Right lobe of liver (tissue), 6 donors: ENCODE data around the gene SCN9A. TPM values are rescaled to one million over a fixed set of nuclear protein-coding genes. Genes with fewer than 3 reads are reported as not detected.

ENCODE experiments used
- ATAC-seq, 4 donors: fragments of 200-7000 bp; cut with Tn5 transposase; one replicate each; pipeline ENCODE4 v1.9.1; 2020; ENCODE audit warnings: mild to moderate bottlenecking in 4 of 4, moderate library complexity in 4 of 4
- DNase-seq, 3 donors: peaks; one replicate each; pipeline ENCODE4 v3.0.0-alpha.2; 2020
- H3K27ac ChIP-seq, 3 donors: fragments of 200-600 bp; one replicate each; pipeline ENCODE4 v1.8.0; 2022
- H3K27me3 ChIP-seq, 2 donors: fragments of 200-600 bp; one replicate each; pipeline ENCODE4 v1.8.0; 2022
- H3K36me3 ChIP-seq, 4 donors: fragments of 200-600 bp; sonication (generic) in 1 of 4; one replicate each; pipeline versions ENCODE4 v1.5.1 to v1.8.0; 2017 to 2022; ENCODE audit warnings: control low read depth in 1 of 4
- H3K4me1 ChIP-seq, 4 donors: fragments of 200-600 bp; sonication (generic) in 1 of 4; one replicate each; pipeline versions ENCODE4 v1.5.1 to v1.8.0; 2017 to 2022; ENCODE audit warnings: control low read depth in 1 of 4
- H3K4me3 ChIP-seq, 3 donors: fragments of 200-600 bp; one replicate each; pipeline ENCODE4 v1.8.0; 2022
- H3K9me3 ChIP-seq, 4 donors: fragments of 200-600 bp; sonication (generic) in 1 of 4; one replicate each; pipeline versions ENCODE4 v1.5.1 to v1.8.0; 2017 to 2022; ENCODE audit warnings: control low read depth in 1 of 4
- CTCF ChIP-seq, 4 donors: fragments of 200-600 bp in 3 of 4; fragments of 450-650 bp in 1 of 4; IDR thresholded peaks; one replicate each; pipeline versions ENCODE4 v1.5.1 to v1.8.0; 2016 to 2022; ENCODE audit warnings: antibody characterized with exemption in 4 of 4, mild to moderate bottlenecking in 2 of 4
- POLR2A ChIP-seq: fragments of 450-650 bp; IDR thresholded peaks from one replicate; pipeline ENCODE4 v1.6.1; 2017; ENCODE audit warnings: antibody characterized with exemption, mild to moderate bottlenecking
- WGBS: methylation state at CpG from one replicate; pipeline ENCODE4 v1.1.6; 2018; ENCODE audit warnings: low coverage, low lambda C conversion rate; ENCODE audit not compliant: insufficient coverage; ENCODE audit errors: missing lambda C conversion rate; 5-methylcytosine and 5-hydroxymethylcytosine counted together
- intact Hi-C, 2 donors: fragments of 100-400 bp; cut with DNase I; formaldehyde crosslinking; loops; one replicate each; pipeline versions ENCODE4 v1.11.2 to v1.14.1; 2022
- total RNA-seq, 6 experiments: library from RNA; depleted of rRNA in 2 of 6; stranded (reverse); fragments of >200 nt in 2 of 6; fragmentation: NEBNext Ultra II Directional in 3 of 6; extraction: Animal tissue kit (Norgen Biotek cat#: 25700) in 3 of 6; gene quantifications; one replicate each; pipeline versions ENCODE4 v1.1.0 to v1.2.4, GENCODE V29; 2016 to 2023
- donor health status: DM: no; HTN: yes; CAD: no.
- donor health status: DM: no; HTN: no; CAD: no.
- donor health status: DM: no; HTN: no; CAD: no.
- donor health status: DM: no; HTN: yes; CAD: no.
- donor health status: DM: no; HTN: yes; CAD: no.

The SCN9A gene
- total RNA-seq, 6 experiments from 2014 or later = 2.1 to 10.2 (median 5.1) TPM

DNA sequence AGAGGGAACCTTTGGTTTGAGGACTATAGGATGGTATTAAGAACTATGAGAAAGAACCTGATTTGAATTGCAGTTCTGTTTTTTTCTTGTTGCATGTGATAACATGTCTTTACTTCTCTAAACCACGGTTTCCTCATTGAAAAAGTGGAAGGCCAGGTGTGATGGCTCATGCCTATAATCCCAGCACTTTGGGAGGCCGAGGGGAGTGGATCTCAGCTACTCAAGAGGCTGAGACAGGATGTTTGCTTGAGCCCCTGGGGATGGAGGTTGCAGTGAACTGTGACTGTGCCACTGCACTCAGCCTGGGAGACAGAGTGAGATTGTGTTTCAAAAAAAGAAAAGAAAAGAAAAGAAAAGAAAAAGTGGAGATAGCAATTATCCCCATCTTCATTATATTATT, 32.3 kb downstream of the SCN9A start:
- H3K27me3 ChIP-seq = no peaks in the 10 kb centered on the region
- intact Hi-C loops = no loop called here
- TF ChIP-seq CTCF (IDR thresholded peaks at IDR 0.05) (no peak), POLR2A (no peak)
- 51% methylated on average over 2 of the region's 2 CpGs for WGBS
- no peak overlapping the region for H3K27ac ChIP-seq
- H3K9me3 ChIP-seq = no peaks in the 10 kb centered on the region
- H3K4me1 ChIP-seq = no peaks in the 10 kb centered on the region
- H3K4me3 ChIP-seq = no peak overlapping the region
- ATAC-seq (no peak), DNase-seq (no peak)
- H3K36me3 ChIP-seq = no peaks in the 10 kb centered on the region

DNA sequence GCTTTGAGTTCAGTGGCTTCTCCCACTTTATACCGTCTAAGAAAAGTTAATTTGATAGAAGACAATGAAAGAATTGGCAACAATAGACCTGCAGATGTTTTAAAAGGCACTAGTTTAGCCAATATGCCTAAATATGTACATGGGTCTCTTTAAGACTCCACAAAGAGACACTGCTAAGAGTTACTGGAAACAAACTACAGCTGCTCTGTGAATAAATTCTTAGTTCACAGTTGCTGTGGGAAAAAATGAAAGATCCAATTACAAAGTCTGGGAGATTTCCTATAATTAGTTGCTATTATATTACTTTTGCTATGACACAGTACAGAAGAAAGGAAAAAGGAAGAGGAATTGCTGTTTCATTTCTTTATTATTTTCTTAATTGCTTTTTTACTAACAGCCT, 34.3 kb downstream of the SCN9A start:
- DNase-seq (no peak), ATAC-seq (no peak)
- Histone ChIP-seq H3K4me1 (no peaks in the 10 kb centered on the region), H3K36me3 (no peaks in the 10 kb centered on the region), H3K9me3 (no peaks in the 10 kb centered on the region), H3K4me3 (no peak overlapping the region), H3K27me3 (no peaks in the 10 kb centered on the region), H3K27ac (no peak overlapping the region)
- intact Hi-C loops = no loop called here
- TF ChIP-seq POLR2A (no peak), CTCF (IDR thresholded peaks at IDR 0.05) (no peak)
- 47% methylated on average over 1 of the region's 1 CpG for WGBS

DNA sequence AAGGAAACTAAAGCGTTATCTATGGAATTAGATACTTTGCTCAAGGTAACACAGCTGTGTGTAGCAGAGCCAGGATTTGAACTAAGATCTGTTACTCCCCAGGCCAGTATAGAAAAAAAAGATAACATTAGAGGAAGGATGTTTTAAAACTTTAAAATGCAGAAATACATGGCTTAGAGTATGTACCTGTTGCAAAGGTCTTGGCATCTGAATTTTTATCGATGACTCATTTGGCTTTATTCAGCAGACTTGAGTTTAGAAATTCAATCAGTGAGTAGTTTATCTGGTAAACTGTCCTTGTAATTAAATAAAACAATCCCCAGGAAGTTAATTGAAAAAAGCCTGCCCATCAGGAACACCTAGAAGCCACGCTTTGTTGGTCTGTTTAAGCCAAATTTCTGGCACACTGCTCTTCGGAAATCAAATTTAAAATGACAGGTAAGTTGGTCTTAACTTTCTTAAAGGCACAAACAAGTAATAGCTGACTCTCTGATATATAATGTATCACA, 36.9 kb downstream of the SCN9A start:
- ATAC-seq (no peak), DNase-seq (no peak)
- no peak overlapping the region for H3K4me3 ChIP-seq
- H3K36me3 ChIP-seq = no peaks in the 10 kb centered on the region
- H3K27ac ChIP-seq = no peak overlapping the region
- H3K27me3 ChIP-seq = no peaks in the 10 kb centered on the region
- H3K9me3 ChIP-seq = no peaks in the 10 kb centered on the region
- intact Hi-C loops = no loop called here
- TF ChIP-seq POLR2A (no peak), CTCF (IDR thresholded peaks at IDR 0.05) (no peak)
- WGBS = 92% methylated on average over 4 of the region's 4 CpGs
- H3K4me1 ChIP-seq = peaks cover 0 to 12% (median 0%) of the 10 kb centered on the region in 4 donors

- Histone ChIP-seq H3K9me3 (no peaks in the 10 kb centered on the region), H3K4me3 (no peak overlapping the region), H3K27me3 (no peaks in the 10 kb centered on the region), H3K27ac (no peak overlapping the region), H3K4me1 (peaks cover 0 to 12% (median 0%) of the 10 kb centered on the region in 4 donors), H3K36me3 (no peaks in the 10 kb centered on the region)
- ATAC-seq = no peak
- 80% methylated on average over 2 of the region's 2 CpGs for WGBS
- DNase-seq = no peak
- intact Hi-C loops = no loop called here
- TF ChIP-seq CTCF (IDR thresholded peaks at IDR 0.05) (no peak), POLR2A (no peak)
Observed at GRCh38 chr2:166337932-166338331, 37.8 kb downstream of the SCN9A start.

GRCh38 chr2:166335284-166335683, 40.5 kb downstream of the SCN9A start:
- Histone ChIP-seq H3K27ac (peak overlapping the region in 1 of 3 donors; percentile 10), H3K36me3 (no peaks in the 10 kb centered on the region), H3K4me1 (peaks cover 0 to 20% (median 0%) of the 10 kb centered on the region in 4 donors), H3K27me3 (no peaks in the 10 kb centered on the region), H3K9me3 (no peaks in the 10 kb centered on the region), H3K4me3 (no peak overlapping the region)
- intact Hi-C loops = no loop called here
- peak; percentile 51 to 73 (median 66) for ATAC-seq
- DNase-seq = no peak
- WGBS = 6% methylated on average over 3 of the region's 3 CpGs
- TF ChIP-seq CTCF (IDR thresholded peaks at IDR 0.05) (no peak), POLR2A (no peak)
